ENCODE data around the gene HDC.

HDC gene

DNA sequence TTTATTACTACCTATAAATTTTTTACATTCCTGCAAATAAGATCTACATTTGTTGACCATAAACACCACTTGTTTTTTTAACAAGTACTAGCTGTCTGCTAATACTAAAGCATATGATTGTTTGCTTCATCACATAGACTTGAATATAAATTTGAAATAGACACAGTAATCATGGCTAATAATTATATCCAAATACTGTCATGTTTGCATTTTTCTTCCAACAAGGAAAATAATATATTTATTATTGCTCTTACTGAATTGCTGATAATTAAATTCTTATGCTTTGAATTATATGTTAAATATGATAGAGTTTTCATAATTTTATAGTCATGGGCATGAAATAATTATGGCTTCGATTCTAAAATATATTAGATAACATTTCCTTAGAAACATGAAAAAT, 40.5 kb downstream of the HDC start:
- no peak for DNase-seq (ENCODE audit: low read depth)

DNA sequence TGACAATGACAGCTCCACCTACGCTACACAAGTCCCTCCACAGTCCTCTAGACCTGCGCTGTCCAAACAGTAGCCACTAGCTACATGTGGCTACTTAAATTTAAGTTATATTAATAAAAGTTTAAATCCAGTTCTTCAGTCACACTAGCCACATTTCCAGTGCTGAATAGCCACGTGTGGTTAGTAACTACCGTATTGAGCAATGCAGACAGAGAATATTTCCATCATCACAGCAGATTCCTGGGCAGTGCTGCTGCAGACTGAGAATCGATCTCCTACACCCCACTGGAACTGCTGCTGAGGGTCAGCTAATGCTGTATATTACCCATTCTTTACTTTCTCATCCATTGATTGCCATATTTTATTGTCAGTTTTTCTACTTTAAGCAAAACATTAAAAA, 40.9 kb downstream of the HDC start:
- DNase-seq (ENCODE audit: low read depth), result no peak

DNA sequence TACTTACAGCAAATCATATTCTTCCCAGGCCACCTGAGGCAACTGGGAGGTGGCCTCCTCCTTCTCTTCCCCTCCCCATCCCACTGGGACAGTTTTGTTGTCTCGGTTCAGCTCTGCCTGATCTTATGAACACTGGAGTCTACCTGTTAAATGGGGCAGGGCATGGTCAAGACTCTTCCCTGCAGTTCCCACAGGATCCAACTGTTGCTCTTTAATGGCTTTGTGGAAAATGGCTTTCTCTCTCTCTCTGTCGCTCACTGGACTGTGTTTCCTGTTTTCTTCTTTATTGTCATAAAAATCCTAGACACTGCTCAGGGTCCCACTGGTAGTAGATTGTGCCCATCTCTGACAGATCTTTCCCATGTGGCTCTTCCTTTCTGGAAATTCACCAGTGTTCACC, 43.3 kb downstream of the HDC start:
- no peak for DNase-seq (ENCODE audit: low read depth)

DNA sequence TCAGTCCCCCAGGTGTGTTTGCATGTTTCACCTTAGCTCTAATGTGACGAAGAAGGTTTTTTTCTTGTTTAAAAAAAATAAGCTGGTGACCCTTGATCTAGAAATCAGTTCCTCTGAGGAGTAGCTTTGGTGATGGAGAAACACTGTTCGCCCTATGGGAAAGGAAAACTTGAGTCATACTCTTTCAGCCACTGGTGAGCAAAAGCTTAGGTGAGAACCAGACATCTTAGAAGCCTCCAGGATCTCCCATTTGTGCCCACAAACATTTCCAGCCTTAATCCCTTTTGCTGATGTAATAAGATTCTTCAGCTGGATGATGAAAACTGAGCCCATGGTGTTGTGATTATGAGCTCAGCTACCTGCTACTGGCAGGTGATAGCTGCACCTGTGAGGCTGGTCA, 45.7 kb downstream of the HDC start:
- no peak for DNase-seq (ENCODE audit: low read depth)

DNA sequence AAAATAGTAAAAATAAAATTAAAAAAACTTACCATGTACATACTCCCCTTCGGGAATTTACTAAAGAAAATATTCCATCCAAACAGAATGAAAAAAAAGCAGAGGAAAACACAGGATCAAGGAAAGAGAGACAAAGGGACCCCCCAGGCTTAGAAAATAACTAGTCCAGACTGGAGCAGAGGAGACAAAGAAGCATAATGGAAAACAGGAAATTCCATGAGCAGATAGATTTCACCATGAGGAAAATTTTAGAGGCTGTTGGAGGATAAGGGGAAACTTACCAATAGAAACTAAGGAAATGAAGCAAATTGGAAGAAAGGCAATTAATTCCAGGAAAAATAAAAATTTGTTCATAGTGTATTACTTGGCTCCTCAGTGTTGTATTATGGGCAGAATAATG, 46.8 kb downstream of the HDC start:
- DNase-seq (ENCODE audit: low read depth), result no peak

DNA sequence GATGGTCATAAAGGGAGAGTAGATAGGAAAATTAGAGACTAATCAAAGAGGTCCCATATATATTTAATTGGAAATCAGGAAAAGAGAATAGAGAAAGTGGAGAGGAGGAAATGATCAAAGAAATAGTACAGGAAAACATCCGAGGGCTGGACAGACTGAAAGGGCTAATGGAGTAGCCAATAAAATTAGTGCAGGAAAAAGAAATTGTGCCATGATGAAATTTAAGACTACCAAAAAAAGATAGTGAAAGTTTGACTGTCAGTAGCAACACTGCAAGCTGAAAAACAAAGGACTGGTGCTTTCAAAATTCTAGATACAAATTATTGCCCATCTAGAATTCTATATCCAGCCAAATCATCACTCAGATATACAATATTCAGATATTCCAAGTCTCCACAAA, 47.2 kb downstream of the HDC start:
- DNase-seq (ENCODE audit: low read depth), result no peak

DNA sequence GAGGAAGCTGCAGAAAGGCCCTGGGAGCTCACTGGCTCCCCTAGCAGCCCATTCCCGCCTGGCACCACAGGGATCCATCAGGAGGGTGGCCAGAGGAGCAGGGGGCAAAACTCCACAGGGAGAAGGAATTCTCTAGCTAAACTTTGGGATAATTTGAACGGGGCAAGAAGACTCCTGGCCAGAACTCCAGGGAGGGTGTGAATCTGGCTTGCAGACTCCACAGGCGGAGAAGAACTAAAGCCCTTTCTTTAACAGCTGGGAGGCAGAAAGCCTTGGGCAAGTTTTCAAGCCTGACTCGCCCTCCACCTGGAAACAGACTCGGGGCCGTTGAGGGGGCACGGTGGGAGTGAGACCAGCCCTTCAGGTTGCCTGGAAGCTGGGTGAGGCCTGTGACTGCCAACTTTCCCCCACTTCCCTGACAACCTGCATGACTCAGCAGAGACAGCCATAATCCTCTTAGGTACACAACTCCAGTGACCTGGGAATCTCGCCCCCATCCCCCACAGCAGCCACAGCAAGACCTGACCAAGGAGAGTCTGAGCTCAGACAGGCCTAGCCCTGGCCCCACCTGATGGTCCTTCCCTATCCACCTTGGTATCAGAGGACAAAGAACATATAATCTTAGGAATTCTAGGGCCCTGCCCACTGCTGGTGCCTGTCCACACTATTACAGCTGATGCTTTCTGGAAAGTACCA, 54.9 kb downstream of the HDC start:
- no peak for DNase-seq (ENCODE audit: low read depth)

DNA sequence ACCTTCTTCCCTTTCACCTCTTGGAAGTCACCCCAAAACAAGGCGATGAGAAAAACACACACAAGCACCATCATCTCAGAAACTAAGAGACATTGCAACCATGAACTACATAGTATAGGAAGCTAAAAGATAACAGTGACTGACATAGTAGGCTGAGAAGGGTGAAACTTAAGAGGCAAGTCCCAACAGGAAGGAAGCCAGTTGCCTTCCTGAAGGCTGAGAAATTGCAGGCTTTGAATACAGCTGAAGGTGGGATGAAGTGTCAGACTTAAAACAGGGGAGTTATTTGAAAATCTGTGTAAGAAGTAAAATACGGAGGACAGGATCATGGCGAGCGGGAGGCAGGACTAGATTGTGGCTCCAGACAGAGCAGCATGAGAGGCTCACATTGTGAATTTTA, 55.7 kb downstream of the HDC start:
- DNase-seq (ENCODE audit: low read depth), result no peak

DNA sequence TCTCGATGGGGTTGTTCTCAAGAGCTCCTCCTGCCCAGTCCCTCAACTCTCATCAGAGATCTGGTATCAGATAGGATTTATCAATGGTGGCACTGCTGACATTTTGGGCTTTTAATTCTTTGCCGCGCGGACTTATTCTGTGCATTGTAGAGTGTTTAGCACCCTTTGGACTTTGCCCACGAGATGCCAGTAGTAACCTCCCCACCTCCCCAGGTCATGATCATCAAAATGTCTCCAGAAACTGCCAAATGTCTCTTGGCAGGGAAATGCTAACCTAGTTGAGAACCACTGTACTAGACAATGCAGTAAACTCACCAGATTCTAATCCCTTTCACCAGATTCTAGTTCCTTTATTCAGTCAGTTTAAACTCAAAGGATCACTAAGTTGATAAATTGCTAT, 59.5 kb downstream of the HDC start:
- DNase-seq (ENCODE audit: low read depth), result no peak

DNA sequence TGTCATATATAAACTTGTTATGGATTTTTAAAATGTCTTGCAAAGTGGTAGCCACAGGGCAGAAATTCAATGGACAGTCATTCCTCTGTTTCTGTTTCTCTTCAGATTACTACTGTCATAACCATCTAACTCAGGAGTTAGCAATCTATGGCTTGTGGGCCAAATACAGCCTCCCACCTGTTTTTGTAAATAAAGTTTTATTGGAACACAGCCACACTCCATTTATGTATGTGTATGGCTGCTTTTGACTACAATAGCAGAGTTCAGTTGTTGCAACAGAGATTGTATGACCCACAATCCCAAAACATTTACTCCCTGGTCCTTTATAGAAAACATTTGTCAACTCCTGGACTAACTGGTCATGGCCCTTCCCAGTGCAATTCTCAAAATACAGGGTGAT, 63.5 kb downstream of the HDC start:
- DNase-seq (ENCODE audit: low read depth), result no peak

DNA sequence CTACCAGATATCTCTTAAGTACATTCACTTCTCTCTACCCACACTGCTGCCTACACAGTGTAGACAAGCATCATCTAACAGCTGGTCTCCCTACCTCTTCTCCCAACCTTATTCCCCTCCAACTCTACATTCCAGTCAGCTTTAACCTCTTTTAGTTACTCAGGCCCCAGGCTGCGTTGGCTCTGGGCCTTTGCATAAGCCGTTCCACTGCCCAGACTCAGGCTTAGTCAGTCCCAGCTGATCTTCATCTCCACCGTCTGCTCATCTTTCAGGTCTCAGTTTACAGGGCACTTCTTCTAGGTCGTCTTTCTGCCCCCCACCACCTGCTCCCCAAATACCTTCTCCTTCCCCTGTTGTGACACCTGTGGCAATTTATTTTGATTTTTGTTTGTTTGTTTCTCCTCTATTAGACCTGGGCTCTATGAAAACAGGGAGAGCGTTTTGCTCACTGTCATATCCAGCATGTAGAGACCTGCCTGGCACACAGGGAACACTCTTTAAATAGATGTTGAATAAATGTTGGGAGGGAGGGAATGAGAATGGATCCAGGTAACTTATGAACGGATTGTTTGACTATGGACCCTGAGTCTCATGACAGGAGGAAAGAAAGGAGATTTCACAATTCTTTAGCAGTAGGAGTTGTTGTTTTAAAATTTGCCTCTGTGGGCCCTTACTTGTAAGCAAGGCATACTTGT, 72.5 kb downstream of the HDC start:
- no peak for DNase-seq (ENCODE audit: low read depth)

DNA sequence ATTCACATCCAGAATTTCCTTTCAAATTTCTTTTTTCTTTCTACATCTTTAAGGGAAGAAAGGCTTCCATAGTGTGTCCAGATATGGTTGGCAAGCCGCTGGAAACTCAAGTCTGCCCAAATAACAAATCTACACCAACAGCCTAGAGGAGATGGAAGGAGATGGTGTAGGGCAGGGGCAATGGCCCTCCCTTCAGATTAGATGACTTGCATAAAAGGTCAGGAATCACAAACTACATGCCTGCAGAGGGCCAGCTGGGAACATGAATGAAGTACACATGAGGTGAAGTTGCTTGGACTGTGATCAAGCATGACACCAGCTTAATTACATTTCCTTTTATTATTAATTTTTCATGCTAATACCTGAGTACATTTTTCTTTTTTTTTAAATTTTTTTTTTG, 73.4 kb downstream of the HDC start:
- DNase-seq (ENCODE audit: low read depth), result no peak
